Astrocyte (in vitro differentiated cells and primary cell): ENCODE measurements around the gene SYT7.

Experiments
- EZH2 ChIP-seq: IDR thresholded peaks from 2 replicates; pipeline ENCODE4 v1.6.1; 2012; ENCODE audit warnings: mild to moderate bottlenecking, low read length, inconsistent platforms; ENCODE audit not compliant: insufficient read depth
- TF ChIP-seq, protein P1 (sequence below): IDR thresholded peaks from 2 replicates; pipeline ENCODE4 v1.5.1; 2011; ENCODE audit warnings: low read depth, mild to moderate bottlenecking, inconsistent platforms, low read length, moderate library complexity; ENCODE audit not compliant: insufficient read depth

DNA sequence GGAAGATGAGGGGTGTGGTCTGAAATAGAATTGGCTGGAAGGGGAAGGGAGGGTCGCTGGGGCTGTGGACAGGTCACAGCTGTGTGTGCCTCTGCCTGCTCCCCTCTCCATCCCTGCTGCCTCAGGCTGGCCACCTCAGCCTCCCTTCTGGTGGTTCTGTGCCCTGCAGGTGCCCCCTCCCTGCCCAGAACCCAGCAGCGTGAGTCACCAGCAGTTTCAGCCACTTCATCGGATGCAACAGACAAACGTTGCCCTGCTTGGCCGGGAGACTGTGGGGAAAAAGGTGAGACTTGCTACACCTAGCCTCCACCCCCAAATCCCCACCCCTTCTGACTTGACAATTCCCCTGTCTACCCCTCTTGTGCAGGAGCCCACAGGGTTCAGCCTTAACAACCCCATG lies 94.1 kb downstream of the SYT7 start:
- TF ChIP-seq EZH2, result no peak
- TF ChIP-seq, protein P1, sequence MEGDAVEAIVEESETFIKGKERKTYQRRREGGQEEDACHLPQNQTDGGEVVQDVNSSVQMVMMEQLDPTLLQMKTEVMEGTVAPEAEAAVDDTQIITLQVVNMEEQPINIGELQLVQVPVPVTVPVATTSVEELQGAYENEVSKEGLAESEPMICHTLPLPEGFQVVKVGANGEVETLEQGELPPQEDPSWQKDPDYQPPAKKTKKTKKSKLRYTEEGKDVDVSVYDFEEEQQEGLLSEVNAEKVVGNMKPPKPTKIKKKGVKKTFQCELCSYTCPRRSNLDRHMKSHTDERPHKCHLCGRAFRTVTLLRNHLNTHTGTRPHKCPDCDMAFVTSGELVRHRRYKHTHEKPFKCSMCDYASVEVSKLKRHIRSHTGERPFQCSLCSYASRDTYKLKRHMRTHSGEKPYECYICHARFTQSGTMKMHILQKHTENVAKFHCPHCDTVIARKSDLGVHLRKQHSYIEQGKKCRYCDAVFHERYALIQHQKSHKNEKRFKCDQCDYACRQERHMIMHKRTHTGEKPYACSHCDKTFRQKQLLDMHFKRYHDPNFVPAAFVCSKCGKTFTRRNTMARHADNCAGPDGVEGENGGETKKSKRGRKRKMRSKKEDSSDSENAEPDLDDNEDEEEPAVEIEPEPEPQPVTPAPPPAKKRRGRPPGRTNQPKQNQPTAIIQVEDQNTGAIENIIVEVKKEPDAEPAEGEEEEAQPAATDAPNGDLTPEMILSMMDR, result no peak
